NCI-H82 (cell line): Measurements from ENCODE around the gene ARHGAP1.
A peak's percentile ranks its signal among the peaks of the same experiment; 100 is the strongest.

Experiments
- DNase-seq: peaks from one replicate; lab custom pipeline; 2025; lab: John Stamatoyannopoulos, UW

The ARHGAP1 gene

GRCh38 chr11:46700241-46701077 lies at the start of gene ARHGAP1, which contains the start of gene ZNF408:
Gene ARHGAP1, minus strand, starts transcription at chr11:46700619. Its CDS starts 4,512 bp downstream, at chr11:46696107.
Gene ZNF408, plus strand, starts transcription at chr11:46701031. Its CDS starts 17 bp downstream, at chr11:46701048.
- DNase-seq = peak; percentile 99

- DNase-seq = no peak
Measured at GRCh38 chr11:46747150-46747549, 46.7 kb upstream of the ARHGAP1 start.

GRCh38 chr11:46745995-46746394 lies 45.6 kb upstream of the ARHGAP1 start:
- DNase-seq = no peak

GRCh38 chr11:46745328-46745727 lies 44.9 kb upstream of the ARHGAP1 start:
- DNase-seq = no peak

- DNase-seq = no peak
Measured at GRCh38 chr11:46743693-46744339, 43.4 kb upstream of the ARHGAP1 start.

GRCh38 chr11:46743043-46743442 lies 42.6 kb upstream of the ARHGAP1 start:
- DNase-seq = no peak

- DNase-seq = no peak
Measured at GRCh38 chr11:46741600-46742484, 41.4 kb upstream of the ARHGAP1 start.

GRCh38 chr11:46738887-46739286 lies 38.5 kb upstream of the ARHGAP1 start:
- DNase-seq = peak; percentile 31

- DNase-seq = no peak
Measured at GRCh38 chr11:46737699-46738098, 37.3 kb upstream of the ARHGAP1 start.

GRCh38 chr11:46736615-46737014 lies 36.2 kb upstream of the ARHGAP1 start:
- no peak for DNase-seq

- no peak for DNase-seq
Measured at GRCh38 chr11:46736146-46736545, 35.7 kb upstream of the ARHGAP1 start.

- DNase-seq = no peak
Measured at GRCh38 chr11:46733234-46733633, 32.8 kb upstream of the ARHGAP1 start.

GRCh38 chr11:46731545-46731944 lies 31.1 kb upstream of the ARHGAP1 start:
- no peak for DNase-seq

GRCh38 chr11:46729110-46730027 lies 28.9 kb upstream of the ARHGAP1 start:
- DNase-seq = no peak

- no peak for DNase-seq
Measured at GRCh38 chr11:46728659-46729040, 28.2 kb upstream of the ARHGAP1 start.

- no peak for DNase-seq
Measured at GRCh38 chr11:46727952-46728658, 27.7 kb upstream of the ARHGAP1 start.

GRCh38 chr11:46726206-46726862 lies 25.9 kb upstream of the ARHGAP1 start:
- no peak for DNase-seq

GRCh38 chr11:46725338-46726205 lies 25.2 kb upstream of the ARHGAP1 start:
- DNase-seq = no peak

GRCh38 chr11:46724088-46724487 lies 23.7 kb upstream of the ARHGAP1 start:
- no peak for DNase-seq
